T-helper 9 cell (primary cell): ENCODE data around the gene DPH3.

Source experiments
- DNase-seq: peaks from one replicate; pipeline ENCODE4 v3.0.0-alpha.2; 2020

The DPH3 gene

DNA sequence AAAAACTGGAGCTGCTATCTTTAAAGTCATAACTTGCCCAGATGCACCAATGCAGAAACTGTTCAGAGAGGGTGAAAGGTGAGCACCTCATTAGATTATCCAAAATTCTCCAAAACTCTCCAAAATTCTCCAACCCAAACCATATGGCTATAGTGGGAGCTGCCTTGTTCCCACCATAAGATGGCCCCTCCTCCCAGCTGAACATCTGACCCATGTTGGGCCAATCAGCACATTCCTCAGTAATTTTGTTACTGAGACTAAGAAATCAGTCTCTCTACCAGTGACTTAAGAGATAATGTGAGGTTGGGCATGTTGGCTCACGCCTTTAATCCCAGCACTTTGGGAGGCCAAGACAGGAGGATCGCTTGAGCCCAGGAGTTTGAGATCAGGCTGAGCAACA is 32.8 kb downstream of the DPH3 start:
- no peak for DNase-seq

- no peak for DNase-seq
Observed at GRCh38 chr3:16229681-16230080, 35.1 kb downstream of the DPH3 start.

GRCh38 chr3:16227566-16227965 is 37.2 kb downstream of the DPH3 start:
- no peak for DNase-seq

DNA sequence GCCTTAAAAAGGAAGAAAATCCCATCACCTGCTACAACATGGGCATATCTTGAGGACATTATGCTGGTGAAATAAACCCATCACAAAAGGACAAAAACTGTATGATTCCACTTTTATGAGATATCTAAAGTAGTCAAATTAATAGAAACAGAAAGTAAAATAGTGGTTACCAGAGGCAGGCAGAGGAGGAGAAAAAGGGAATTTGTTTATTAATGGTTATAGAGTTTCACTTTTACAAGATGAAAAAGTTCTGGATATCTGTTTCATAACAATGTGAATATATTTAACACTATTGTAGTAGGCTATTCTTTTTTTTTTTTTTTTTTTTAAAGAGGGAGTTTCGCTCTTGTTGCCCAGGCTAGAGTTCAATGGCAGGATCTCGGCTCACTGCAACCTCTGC is 40.4 kb downstream of the DPH3 start:
- DNase-seq = no peak

DNA sequence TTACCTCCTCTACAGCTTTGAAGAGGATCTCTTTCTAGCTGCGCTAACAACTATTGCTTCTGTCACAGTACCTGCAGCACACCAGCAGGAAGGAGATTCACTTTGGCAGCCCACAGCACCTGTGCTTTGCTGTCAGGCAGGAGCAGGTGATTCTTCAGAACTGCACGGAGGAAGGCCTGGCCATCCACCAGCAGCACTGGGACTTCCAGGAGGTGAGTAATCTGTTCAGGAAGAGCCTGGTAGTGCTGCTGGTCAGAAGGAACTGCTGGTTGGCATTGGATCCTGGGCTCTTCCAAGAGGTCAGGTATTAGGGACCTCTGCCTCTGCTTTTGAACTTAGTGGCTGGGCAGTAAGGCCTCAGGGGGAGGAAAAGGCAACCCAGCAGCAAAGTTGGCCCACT is 42.2 kb downstream of the DPH3 start:
- no peak for DNase-seq

DNA sequence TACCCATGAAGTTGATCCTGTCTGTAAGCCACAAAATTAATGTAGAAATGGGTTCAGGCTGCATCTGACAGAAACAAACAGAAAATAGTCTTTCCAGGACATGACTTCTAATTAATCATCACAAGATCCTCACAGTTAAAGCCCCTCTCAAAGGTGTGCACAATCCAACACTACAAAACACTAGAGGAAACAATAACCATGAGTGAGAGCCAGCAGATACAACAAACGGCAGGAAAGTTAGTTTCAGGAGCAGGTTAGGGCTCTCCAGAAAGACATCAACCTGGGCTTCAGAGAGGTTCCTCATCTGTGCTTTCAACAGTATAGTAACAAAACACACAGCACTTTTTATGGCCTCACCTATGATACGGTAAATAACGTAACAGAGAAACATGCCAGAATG is 42.8 kb downstream of the DPH3 start:
- DNase-seq = no peak

- DNase-seq = no peak
Observed at GRCh38 chr3:16219777-16220176, 45.0 kb downstream of the DPH3 start.

- no peak for DNase-seq
Observed at GRCh38 chr3:16216373-16216935, 48.3 kb downstream of the DPH3 start.

GRCh38 chr3:16214366-16214765 is 50.4 kb downstream of the DPH3 start:
- DNase-seq = no peak

GRCh38 chr3:16211176-16211904 is 53.4 kb downstream of the DPH3 start:
- no peak for DNase-seq
